Cortex of kidney (tissue), 1 donor: Measurements from ENCODE around the gene ZNF362.

Experiments
- DNase-seq: peaks from one replicate; lab custom pipeline; 2025; lab: John Stamatoyannopoulos, UW

ZNF362 gene

DNA sequence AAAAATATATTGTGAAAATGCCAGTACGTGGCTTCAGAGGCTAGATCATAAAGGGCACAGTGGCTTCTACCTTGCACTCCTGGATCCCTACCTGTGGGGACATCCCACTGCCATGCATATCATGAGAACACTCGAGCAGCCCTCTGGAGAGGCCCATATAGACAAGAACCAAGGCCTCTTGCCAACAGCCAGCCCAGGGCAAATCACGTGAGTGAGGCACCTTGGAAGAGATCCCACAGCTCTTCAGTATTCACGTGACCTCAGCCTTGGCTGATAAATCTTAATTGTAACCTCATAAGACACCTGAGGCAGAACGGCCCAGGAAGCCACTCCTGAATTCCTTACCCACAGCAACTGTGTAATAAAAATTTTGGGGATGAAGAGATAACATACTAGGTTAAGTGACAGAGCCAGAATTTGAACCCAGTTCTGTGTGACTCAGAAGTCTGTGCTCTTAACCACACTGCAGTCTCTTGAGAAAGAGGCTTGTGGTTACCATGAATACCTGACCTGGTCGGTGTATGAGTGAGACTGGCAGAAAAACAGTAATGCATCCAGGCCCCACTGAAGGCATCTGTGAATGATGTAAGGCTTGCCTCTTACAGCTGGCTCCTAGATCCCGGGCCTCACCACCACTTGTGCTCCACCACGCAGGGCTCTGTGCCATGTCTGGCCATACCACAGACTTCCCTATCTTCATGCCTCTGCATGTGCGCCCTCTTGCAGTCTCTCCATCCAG, 71.5 kb downstream of the ZNF362 start:
- DNase-seq: no peak

DNA sequence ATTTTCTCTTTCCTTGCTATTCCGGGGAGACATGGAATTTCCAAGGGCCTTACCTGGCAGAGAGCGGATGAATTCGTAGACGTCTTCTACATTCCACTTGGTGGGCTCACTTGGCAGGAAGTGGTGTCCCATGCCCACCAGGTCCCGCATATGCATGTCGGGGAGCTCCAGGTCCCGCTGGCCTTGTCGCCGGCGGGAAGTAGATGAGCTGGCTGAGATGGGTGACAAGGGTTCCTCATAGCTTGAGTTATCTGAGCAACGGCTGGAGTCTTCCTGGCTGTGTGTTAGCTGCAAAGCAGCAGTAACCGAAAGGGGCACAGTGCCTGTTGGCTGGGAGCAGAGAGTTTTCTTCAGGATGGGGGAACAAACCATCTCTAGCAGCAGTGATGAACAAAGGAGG, 72.5 kb downstream of the ZNF362 start:
- DNase-seq: no peak

DNA sequence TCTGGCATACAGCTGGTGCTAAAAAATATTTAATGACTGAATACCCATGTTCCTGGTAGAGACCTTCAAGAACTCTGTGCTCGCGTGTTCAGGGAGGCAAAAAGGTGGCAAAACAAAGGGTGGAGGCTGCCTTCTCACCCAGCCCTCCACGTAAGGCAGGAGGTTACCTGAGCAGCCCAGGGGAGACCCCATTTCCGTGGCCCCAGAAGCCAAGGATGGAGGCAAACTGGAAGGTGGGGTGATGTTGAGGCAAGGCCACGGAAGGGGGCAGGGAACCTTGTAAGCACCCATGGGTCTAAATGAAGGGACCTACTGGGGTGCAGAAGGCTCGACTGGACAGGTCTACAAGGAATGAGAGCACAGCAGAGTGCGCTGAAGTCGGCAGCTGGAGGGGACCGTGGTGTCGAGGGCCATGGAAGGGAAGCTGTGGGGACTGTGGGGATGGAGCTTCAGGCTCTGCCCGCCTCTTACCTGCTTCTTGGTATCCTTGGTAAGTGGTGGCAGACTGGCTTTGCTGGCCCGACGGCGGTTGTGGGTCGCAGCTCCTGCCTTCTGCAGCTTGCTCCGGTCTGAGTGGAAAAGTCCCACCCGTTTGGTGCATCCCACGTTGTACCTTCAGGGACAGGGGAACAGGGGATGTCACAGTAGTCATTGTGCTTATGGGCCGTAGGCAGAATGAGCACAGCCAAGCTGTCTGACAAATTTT, 73.5 kb downstream of the ZNF362 start:
- no peak for DNase-seq

DNA sequence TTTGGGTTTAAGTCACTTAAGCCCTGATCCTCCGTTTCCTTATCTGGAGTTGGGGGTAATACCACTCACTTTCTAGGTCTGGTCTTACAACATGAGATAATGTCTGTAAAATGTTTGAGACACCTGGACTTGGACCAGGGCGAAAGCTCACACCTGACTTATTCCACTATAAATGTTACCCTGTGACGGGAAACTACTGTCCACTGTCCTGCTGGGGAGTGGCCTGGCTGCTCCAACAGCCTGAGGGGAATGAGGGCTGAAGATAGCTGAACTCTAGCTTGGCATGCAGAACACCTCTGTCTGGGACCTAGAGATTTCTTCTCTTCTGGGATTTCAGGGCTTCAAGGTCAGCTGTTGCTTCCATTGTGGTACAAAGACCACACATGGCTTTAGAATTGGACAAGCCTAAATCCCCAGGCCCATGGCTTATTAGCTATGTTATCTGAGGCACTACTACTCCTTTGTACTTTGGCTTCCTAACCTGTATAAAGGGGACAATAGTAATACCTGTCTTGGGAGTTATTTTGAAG, 74.1 kb downstream of the ZNF362 start:
- DNase-seq: no peak

DNA sequence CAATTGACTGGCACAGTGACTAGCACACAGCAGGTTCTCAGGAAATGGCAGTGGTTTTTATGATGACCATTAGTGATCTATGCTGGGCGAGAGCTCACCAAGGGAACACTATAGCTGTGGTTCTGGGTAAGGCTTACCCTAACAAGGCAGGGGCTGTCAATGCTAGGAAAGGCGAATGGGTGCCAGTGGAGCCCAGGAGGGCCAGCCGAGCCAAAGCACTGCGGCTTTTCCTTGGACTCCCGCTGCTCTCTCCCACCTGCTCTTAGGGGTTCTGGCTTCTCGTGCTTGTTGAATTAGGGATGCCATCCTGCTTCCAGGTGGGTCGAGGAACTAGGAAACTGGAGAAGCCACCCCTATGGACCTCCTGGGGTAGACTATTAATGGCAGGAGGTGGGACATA, 74.6 kb downstream of the ZNF362 start:
- no peak for DNase-seq

DNA sequence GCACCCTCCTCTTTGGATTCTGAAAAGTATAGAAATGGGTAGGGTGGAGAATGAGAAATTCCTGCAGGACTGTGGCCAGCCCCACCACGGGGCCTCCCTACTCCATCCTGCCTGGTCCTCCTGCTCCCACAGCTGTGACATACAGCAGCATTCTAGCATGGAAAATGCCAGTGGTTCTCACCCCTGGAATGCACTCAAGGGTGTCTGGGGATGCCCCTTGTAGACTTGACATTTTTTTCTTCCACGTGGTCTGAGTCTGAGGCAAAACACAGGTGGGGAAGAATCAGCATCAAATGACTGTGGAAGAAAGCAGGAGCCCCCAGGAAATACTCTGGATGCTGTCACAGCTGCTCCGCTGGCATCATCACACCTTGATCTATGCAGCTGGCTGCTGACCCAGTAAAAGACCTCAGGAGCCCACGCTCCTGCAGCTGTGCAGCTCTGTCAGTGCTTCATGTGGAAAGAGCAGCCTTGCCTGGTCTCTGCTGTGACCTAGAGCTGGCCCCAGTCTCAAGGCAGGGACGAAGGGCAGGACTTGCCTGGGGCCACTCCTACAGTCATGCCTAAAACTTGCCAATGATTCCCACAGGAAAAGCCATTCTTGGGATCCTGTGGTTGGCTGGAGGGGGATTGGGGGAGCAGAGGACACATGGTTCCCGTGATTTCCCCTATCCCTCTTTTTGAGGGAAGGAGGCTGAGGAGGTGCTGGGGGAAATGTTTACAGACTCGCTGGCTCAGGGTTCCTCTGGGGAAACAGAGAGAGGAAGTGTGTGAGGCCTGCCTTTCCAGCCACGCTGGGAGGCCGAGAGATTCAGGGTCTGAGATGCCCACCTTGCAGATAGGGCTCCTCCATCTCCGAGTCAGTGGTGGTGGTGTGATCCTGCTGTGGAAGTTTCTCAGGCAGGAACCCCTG, 75.4 kb downstream of the ZNF362 start:
- no peak for DNase-seq

DNA sequence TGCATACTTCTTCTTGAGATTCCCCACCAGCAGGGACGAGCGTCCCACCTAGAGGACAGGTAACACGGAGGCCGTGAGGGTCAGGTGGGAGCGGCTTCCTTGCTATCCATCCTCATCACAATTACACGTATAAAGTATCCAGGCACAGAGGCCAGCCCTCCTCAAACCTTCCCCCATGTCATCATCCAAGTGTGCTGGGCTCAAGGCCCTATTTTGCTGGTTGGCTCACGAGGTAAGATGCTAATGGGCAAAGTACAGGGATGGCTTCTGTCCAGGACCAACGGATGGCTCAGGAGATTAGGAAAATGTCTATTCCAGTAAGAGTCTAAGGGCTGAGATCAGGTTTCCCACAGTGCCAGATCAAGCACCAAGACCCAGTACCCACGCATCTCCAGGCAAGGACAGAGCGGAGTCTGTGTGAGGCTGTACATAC, 76.1 kb downstream of the ZNF362 start:
- DNase-seq: no peak

DNA sequence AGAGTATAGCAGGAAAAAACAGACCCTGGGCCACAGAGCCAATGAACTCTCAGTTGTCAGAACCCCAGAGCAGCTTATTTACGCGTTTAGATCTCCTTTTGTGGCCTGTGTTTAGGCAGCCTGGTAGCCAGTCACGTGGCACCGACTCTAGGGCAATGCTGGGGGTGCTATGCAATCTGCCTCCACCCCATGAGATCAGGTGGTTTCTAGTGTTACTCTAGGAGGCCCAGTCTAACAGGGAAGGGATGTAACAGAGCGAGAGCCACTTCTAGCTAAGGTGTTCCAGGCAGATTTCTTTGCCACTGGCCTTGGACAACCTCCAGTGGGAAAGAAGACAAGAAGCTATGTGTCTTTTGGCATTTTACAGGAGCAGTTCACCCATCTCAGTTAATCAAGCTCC, 76.6 kb downstream of the ZNF362 start:
- no peak for DNase-seq

DNA sequence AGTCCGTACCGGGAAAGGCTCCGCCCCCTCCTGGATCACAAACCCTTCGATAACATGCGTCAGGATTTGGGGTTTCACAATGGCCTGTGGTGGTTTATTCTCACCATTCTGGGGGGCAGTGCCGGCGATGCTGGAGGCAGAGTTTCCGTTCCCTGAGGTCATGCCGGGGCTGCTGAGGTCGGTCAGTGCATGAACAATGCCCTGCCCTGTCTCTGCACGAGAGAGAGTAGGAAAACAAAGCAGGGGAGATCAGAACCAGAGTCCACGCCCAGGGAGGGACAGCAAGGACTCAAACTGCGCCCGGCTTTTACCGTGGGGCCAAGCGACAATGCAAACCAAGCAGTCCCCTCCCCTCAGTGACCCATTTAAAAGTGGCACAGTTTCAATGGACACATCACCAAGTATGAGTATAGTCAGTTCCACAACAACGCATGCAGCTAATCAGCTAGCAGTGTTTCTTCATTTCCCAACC, 77.8 kb downstream of the ZNF362 start:
- DNase-seq: no peak

DNA sequence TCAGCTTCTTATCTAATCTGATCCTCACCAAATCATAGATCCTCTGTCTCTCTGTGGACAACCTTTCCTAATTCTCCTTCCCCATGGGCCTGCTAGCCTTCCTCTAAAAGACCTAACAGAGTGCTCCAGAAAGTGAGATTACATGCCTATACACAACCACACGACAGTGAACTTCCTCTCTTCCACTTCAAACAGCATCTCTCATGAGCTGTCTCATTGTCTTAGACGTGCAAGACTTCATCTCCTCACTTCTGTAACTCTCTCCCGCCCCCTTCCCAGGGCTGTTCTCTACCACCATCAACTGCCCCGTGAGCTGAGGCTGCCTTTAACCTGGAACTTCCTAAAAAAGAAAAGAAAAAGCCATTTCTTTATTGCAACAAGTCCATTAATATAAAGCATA, 78.7 kb downstream of the ZNF362 start:
- no peak for DNase-seq

DNA sequence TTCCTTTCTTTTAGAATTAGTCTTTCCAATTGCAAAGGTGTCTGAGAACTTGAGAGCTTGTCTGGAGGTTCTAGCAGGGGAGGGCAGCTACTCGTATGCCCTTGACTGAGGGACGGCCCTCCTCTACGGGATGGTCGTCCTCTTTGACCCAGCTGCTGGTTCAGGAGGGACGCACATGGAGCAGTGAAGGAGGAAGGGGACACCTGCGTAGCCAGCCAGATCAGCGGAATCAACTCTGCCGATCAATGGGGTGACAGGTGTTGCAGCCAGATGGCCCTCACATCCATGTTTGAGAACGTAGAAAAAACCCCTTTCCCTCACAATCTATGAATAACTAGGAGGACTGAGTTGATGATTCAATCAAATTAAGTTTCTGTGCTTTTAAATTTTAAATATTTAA, 80.3 kb downstream of the ZNF362 start:
- no peak for DNase-seq

DNA sequence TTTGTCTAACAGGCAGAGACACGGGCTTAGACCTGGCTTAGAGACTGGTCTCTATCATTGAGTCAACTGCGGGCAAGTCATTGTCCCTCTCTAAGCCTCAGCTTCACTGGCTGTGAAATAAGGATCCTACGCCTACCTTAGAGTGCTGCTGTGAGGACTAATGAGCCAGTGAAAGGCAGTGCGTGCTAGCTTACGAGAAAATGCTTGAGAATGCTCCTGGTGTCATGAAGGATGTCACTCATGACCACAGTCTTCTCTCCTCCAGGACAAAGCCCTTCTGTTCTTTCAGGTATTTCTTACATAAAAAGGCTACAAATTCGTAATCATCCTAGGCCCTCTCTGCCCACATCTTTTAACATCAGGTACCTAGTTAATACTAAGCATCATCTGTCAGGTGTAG, 81.1 kb downstream of the ZNF362 start:
- no peak for DNase-seq

DNA sequence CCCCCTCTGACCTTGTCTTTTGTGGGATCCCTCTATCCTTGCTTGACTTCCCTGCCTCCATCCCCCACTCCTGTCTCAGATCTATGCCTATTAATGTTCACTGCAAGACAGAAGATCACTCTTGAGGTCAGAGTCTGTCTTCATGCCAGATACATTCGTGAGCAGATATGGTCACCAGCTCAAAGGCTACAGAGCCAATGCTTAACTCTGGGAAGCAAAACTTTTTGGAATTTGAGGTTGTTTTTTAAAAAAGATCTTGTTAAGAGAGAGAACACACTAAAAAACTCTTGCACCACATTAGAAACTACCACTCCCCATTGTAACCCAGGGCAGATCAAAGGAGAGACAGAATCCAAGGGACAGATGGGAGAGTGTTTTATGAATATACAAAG, 81.8 kb downstream of the ZNF362 start:
- DNase-seq: no peak

DNA sequence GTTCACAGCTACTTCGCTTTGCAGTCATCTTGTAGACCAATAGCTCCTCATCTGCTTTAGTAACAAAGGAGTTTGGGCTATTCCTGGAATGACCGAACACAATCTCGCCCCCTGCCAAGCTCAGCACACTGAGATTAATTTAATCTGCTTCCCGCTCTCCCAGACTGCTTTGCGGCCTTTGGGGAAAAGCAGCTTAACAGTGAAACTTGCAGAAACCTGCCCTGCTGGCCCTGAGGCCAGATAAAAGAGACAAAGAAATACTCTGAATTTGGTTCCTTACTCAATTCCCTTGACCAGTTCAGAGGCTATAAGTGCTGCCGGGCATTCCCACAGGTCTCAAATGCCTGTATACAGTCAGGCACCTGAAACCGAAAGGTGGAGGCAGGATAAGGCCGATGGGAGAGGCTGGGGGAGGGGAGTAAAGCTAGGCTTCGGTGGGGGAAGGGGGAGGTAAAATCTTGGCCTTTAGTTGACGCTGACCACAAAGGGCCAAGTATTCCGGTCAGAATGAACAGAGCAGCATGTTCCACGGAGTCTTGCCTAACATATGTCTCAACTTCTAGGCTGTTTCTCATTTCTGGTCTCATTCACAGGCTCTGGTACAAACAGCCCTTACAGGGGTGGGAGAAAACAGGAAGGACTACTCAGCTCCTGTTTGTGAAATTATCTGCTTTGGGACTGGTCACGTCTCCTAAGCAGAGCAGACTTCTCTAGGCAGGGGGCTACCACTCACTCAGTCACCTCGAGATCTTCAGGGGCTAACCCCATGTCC, 82.3 kb downstream of the ZNF362 start:
- no peak for DNase-seq

DNA sequence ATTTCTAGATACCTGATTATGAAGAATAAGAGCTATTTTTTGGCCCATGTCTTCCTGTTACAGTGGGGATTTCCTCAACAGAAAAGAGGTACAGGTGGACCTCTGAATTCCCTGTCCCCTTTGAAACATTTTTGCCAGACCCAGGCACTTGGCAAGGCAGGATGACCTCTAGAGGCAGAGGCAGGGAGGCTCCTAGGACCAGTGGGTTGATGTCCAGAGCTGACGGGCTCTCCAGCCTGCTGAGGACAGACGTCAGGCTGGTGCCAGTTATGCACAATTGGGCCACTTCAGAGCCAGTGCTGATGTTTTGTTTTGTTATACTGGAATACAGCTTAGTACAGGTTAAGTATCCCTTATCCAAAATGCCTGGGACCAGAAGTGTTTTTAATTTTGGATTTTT, 83.1 kb downstream of the ZNF362 start:
- no peak for DNase-seq

DNA sequence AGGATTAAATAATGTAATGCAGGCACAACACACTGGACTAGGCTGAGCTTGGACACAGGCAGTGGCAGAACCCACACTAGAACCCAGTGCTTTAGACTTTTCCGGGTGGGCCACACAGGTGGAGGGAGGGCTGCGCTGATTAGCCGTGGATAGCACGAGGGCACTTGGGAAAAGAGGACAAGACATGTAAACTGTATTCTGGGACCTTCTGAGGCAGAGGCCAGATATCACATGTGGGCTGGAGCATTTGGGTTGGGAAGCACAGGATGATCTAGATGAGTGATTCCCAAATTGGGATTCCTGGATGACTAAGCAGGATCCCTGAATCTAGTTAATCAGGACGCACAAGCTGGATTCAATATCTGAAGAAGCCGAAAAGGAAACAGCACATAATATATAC, 84.9 kb downstream of the ZNF362 start:
- DNase-seq: no peak

DNA sequence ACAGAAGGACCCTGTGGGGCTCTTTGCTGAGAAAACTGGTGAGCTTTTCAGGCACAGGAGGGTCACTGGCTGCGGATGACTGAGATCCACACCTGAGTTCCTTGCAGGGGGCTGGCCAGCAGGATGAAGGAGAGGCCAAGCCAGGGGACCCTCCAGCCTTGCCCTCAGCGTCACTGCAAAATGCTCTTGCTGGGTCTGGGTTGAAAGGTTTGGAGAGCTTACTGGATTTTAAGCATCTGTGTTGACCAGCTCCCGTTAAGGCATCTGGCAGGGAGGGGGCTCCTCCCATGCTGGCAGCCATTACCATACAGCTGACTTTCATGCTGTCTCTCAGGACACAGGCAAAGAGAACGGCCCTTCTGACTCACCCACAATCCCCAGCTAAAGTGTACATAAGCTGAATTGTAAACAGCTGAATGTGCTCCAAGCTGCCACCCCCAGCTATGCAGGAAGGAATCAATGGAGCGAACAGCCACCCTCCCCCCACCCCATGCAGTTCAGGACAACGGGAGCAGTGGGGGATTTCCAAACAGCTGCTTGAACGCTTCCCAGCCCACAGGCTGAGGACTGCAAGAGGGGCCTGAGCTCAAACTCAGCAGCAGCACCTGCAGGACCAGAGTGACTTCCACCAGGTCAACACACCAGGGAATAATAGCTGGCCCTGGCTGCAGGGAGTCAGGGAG, 85.9 kb downstream of the ZNF362 start:
- DNase-seq: no peak

DNA sequence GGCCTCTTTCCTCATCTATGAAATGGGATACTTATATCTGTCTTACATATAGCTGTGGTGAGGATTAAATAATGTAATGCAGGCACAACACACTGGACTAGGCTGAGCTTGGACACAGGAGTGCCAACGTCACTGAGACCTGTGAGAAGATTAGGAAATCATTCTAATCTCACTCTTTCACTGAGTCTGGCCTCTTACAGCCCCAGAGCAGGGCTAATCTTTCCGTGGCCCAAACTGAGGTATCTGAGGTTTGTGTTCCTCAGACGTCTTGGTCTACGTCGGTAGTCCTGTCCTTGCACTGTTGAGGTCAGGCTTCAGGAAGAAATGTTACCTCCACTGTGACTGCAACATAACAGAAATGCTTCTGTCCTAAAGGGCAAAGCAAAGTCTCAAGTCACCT, 87.2 kb downstream of the ZNF362 start:
- no peak for DNase-seq

DNA sequence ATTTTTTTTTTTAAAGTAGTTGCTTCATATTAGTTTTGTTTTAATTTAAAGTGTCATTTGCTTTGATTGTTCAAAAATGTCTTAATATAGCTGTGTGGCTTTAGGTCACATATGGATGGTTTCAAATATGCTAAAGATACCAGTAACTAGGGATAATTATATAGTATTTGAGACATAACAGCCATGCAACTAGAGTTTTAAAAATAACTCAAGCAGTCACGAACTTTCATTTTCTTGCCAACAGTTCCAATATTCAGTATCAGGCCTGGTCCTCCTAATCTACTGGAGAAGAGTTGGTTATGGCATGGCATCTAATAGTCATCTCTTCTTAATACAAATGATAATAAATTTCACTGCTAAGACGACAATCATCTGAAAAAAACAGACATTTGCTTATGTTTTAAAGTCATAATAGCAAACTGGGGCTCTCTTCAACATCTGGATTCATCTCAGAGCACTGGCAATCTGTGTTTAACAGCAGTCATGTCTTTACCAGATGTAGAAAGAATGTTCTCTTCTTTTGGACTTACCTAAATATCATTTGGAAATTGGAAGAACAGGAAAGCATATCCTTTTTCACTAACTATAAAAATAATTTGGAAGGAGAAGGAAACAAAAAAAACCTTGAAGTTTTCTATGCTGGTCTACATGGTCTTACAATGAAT, 88.7 kb downstream of the ZNF362 start:
- no peak for DNase-seq

DNA sequence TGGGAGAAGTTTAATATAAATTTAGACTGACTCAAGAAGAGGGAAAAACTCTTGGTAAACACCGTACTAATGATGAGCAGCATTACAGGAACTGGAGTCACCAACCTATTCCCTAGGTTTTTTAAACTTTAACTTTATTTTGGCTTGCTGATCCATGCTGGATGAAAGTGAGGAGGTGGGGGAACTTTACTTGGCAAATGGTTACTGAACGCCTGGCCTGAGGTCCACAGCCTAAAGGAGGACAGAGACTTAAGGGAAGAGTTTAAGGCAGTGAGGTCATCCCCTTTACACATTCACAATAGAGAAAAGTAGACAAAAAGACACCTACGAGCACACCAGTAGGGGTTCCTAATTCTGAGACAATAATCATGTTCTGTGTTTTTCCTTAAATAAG, 90.2 kb downstream of the ZNF362 start:
- no peak for DNase-seq
